IPS DF 6.9 (cell line): Measurements from ENCODE around the gene C1QL1.

Experiments
- DNase-seq: peaks from one replicate; pipeline ENCODE4 v3.0.0-alpha.2; 2013; ENCODE audit warnings: low read depth, low spot score
- H3K27ac ChIP-seq: one replicate; pipeline ENCODE4 v1.5.1; 2013; ENCODE audit warnings: low read length, control low read depth
- H3K27me3 ChIP-seq: 2 replicates; pipeline ENCODE4 v1.6.1; 2013; ENCODE audit warnings: mild to moderate bottlenecking, low read length; ENCODE audit not compliant: control insufficient read depth, insufficient read depth
- H3K36me3 ChIP-seq: 2 replicates; pipeline ENCODE4 v1.6.1; 2013; ENCODE audit warnings: low read length; ENCODE audit not compliant: control insufficient read depth, insufficient read depth
- H3K4me1 ChIP-seq: 2 replicates; pipeline ENCODE4 v1.6.1; 2013; ENCODE audit warnings: low read length; ENCODE audit not compliant: control insufficient read depth, insufficient read depth
- H3K4me3 ChIP-seq: 2 replicates; pipeline ENCODE4 v1.5.1; 2013; ENCODE audit warnings: mild to moderate bottlenecking, low read length
- H3K9me3 ChIP-seq: 2 replicates; pipeline ENCODE4 v1.6.1; 2013; ENCODE audit warnings: low read length, inconsistent platforms; ENCODE audit not compliant: control insufficient read depth, insufficient read depth
- WGBS: extraction: QIAGEN DNeasy Blood & Tissue Kit; methylation state at CpG from one replicate; pipeline ENCODE4 v1.1.7; 2013; ENCODE audit warnings: mixed read lengths, missing lambda C conversion rate; ENCODE audit not compliant: insufficient read length, insufficient coverage; 5-methylcytosine and 5-hydroxymethylcytosine counted together

The C1QL1 gene

DNA sequence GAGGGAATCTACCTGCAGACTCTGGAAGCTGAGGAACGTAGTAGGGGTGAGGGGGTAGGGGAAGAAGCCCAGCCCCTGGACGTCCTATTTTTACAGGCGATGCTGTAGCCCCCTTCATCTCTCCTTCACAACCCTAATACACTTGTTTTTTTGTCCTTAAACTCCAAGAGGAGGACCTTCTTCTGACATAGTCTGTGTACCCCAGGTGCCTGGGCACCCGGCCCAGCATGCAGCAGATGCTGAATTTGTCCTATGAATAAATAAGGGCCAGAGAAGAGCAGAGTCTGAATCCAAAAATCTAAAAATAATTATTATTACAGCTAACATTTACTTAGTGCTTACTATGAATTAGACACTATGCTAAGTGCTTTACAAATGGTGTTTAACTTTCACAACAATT, 25.6 kb downstream of the C1QL1 start:
- no peak for DNase-seq
- no CpG with 5 or more reads among the region's 4 CpGs for WGBS
- no peaks in the 10 kb centered on the region for H3K36me3 ChIP-seq
- H3K9me3 ChIP-seq: no peaks in the 10 kb centered on the region
- H3K4me1 ChIP-seq: no peaks in the 10 kb centered on the region; the same call in 1 of the 2 replicates
- no peak overlapping the region for H3K27ac ChIP-seq
- no peaks in the 10 kb centered on the region for H3K27me3 ChIP-seq
- H3K4me3 ChIP-seq: no peak overlapping the region

DNA sequence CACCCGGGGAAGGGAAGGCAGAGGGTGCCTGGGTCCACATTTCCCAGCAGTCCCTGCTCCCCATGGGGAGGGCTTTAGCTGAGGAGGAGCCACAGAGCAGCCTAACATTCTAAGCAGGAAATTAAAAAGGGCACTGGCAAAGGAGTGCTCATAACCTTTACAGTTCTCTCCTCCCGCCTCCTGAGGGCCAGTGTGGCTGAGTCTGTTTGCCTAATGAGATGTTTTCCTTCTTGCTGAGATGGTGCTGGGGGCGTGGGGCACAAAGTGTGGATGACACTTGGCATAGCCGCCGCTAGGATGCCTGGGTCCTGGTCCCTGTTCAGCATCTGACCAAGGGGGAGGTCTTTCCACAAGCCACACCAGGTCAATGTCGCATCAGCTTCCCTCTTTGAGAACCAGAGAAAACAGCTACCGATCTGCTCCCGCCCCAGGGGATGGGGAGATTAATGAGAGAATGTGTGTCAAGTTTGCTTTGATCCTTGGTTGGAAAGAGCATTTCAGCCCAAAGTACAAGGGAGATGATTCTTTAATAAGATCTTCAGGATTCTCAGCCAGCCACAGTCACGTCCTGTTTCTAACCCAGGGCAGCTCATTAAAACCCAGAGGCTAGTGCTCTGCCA, 26.3 kb downstream of the C1QL1 start:
- Histone ChIP-seq H3K27me3 (no peaks in the 10 kb centered on the region), H3K4me1 (no peaks in the 10 kb centered on the region; the same call in 1 of the 2 replicates), H3K36me3 (no peaks in the 10 kb centered on the region), H3K27ac (no peak overlapping the region), H3K4me3 (no peak overlapping the region), H3K9me3 (no peaks in the 10 kb centered on the region)
- no CpG with 5 or more reads among the region's 9 CpGs for WGBS
- no peak for DNase-seq

DNA sequence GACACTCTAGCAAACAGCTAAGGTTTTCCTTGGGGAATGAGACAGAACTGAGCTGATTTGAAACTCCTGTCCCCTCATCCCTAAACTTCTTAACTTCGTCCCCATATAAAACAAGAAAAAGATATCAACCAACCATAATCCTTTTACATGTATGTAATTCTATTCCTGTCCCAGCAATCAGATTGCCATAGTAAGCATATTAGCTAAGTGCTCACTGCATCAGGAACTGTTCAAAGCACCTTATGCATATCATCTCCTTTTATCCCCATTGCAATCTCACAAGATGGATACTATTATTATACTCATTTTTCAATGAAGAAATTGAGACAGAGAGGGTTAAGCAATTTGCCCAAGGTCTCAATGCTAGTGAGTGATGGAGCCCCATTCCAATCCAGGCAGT, 27.3 kb downstream of the C1QL1 start:
- no peak for DNase-seq
- Histone ChIP-seq H3K9me3 (no peaks in the 10 kb centered on the region), H3K4me3 (no peak overlapping the region), H3K27ac (no peak overlapping the region), H3K36me3 (peaks cover 5% of the 10 kb centered on the region), H3K4me1 (no peaks in the 10 kb centered on the region; the same call in 1 of the 2 replicates), H3K27me3 (no peaks in the 10 kb centered on the region)
- WGBS: 100% methylated on average over 1 of the region's 1 CpG

DNA sequence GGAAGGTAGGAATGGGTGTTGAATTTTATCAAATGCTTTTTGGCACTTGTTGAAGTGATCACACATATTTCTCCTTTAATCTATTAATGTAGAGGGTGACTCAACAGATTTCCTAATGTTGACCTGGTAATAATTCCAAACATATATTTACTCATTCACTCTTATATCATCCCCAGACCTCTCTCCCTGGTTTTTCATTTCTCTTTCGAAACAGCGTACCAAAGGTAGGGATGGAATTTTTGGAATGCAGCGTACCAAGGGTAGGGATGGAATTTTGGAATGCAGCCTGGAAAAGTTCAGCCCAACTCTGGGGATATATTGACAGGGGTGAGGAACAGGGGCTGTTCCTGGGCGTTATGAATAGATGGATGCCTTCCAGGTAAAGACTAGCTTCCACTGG, 27.8 kb downstream of the C1QL1 start:
- Histone ChIP-seq H3K36me3 (peaks cover 9% of the 10 kb centered on the region), H3K27me3 (no peaks in the 10 kb centered on the region), H3K9me3 (no peaks in the 10 kb centered on the region), H3K4me1 (no peaks in the 10 kb centered on the region; the same call in 1 of the 2 replicates), H3K4me3 (no peak overlapping the region), H3K27ac (no peak overlapping the region)
- DNase-seq: no peak
- WGBS: no CpG with 5 or more reads among the region's 4 CpGs

DNA sequence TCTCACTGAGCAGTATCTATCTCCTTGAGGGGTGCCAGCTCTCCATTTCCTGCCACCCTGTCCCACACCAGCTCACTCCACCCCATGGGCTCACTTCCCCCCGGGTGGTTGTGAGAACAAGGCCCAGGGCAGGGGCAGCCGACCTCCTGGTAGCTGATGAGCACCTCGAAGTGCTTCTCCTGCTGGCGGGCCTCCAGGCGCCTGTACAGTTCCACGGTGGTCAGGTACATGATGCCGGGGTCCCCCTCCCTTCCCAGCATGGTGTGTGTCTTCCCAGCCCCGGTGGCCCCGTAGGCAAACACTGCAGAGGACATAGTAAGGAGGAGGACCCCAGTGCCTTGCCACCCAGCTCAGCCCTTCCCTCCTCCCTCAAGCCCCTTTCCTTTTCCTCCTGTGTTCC, 33.0 kb downstream of the C1QL1 start:
- Histone ChIP-seq H3K4me1 (no peaks in the 10 kb centered on the region), H3K9me3 (no peaks in the 10 kb centered on the region), H3K27me3 (no peaks in the 10 kb centered on the region), H3K27ac (no peak overlapping the region), H3K4me3 (no peak overlapping the region), H3K36me3 (peaks cover 50% of the 10 kb centered on the region)
- no CpG with 5 or more reads among the region's 9 CpGs for WGBS
- DNase-seq: no peak

DNA sequence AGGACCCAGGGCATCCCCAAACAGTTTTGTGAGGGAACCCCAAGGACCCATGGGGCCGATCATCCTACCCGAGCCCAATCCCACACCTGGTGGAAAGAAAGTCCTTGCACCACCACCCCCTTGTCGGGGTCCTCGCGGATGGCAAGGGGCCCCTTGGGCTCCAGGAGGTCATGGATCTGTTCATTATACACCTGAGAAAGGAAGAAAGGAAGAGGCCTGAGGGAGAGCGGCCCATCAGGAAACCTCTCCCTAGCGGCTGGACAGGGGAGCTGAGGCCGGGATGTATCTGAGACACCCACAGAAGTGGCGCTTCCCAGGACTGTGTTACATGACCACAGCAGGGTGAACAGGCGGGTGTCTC, 33.4 kb downstream of the C1QL1 start:
- Histone ChIP-seq H3K27ac (no peak overlapping the region), H3K4me1 (no peaks in the 10 kb centered on the region), H3K27me3 (no peaks in the 10 kb centered on the region), H3K4me3 (no peak overlapping the region), H3K36me3 (peaks cover 50% of the 10 kb centered on the region), H3K9me3 (no peaks in the 10 kb centered on the region)
- no peak for DNase-seq
- WGBS: no CpG with 5 or more reads among the region's 10 CpGs

DNA sequence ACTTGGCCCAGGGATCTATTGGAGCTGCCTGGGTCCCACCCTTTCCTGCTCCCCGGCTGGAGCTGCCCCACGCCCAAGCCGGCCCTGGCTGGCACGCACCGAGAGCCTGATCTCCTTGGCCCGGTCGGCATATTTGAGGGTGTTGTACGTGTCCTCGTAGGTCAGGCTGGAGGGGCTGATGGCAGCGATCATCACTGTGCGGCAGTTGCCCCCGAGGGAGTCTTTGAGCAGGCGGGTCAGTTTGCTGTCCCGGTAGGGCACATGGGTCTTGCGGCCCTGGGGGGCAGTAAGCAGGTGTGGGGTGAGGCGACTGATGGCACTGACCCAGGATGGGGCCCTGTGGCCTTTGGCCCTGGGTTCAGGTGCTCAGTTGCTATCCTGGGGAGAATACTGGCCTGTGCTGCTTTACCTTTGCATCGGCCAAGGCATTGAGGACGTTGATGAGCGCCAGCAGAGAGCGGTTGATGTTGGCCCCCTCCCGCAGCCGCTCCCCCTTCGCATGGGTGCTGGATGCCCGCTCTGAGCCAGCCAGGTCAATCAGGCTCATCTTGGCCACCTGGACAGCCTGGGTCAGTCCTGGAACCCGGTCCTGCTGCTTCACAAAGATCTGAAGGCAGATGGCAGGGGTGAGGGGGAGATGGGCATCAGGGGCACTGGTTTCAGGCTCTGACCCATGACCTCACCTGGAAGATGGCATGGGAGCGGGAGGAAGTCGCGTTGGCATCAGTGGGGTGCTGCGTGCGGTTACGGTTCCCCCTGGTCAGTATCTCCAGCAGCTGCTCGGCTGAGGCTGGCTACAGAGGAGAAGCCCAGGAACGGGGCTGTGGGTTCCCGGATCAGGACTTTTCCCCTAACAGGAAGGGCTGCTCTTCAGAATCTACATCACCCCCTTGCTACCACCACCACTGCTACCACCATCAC, 34.0 kb downstream of the C1QL1 start:
- WGBS: no CpG with 5 or more reads among the region's 34 CpGs
- peaks cover 52% of the 10 kb centered on the region for H3K36me3 ChIP-seq

DNA sequence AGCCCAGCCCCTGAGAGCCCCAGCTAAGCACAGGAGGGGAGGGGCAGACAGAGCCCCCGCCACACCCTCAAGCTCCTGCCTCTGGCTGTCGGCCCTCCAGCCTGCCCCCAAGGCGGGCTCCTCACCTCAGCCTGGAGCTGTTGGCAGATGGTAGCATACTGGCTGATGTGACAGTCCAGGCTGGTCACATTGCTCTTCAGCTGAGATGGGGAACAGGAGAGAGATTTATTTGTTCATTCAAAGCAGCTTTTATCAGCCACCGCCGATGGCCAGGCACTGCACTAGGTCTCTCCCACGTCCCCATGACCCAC, 35.4 kb downstream of the C1QL1 start:
- H3K27me3 ChIP-seq: no peaks in the 10 kb centered on the region
- no peak overlapping the region for H3K4me3 ChIP-seq
- no peak for DNase-seq
- H3K36me3 ChIP-seq: peaks cover 66% of the 10 kb centered on the region
- no peak overlapping the region for H3K27ac ChIP-seq
- no CpG with 5 or more reads among the region's 6 CpGs for WGBS
- no peaks in the 10 kb centered on the region for H3K4me1 ChIP-seq
- no peaks in the 10 kb centered on the region for H3K9me3 ChIP-seq

More for the DNA sequence above, 34.0 kb downstream of the C1QL1 start:
- Histone ChIP-seq H3K4me1 (no peaks in the 10 kb centered on the region), H3K9me3 (no peaks in the 10 kb centered on the region), H3K27me3 (no peaks in the 10 kb centered on the region), H3K4me3 (no peak overlapping the region), H3K27ac (no peak overlapping the region)
- no peak for DNase-seq

DNA sequence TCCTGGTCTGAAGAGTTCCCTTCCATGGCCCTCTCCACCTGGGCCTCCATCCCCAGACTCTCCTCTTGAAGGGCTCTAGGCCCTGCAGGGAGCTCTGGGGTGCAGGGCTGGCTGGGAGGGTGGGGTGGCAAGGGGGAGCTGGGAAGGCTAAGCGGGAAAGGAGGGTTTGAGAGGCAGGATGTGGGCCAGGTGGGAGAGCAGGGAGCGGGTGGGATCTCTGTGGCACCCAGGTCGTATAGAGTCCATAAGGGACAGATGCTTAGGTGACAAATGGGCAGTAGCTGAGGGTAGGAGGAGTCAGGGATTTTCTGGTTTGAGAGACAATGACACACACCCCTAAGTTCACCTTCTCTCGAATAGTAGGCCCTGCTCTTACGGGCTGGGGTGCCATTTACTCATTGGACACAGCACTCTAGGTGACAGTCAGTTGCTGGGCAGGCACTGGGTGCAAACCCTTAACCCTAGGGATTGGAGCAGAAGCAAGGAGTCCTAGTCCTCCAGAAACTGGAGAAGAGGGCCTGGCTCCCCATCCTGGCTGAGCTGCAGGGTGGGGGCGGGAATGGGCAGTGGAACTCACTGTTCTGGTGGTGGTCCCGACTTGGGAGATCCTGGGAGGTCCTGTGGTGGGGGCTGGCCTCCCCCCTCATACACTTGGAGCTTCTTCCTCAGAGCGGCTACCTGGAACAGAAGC, 35.9 kb downstream of the C1QL1 start:
- no CpG with 5 or more reads among the region's 8 CpGs for WGBS
- Histone ChIP-seq H3K9me3 (no peaks in the 10 kb centered on the region), H3K36me3 (peaks cover 71% of the 10 kb centered on the region), H3K4me3 (no peak overlapping the region), H3K27me3 (no peaks in the 10 kb centered on the region), H3K4me1 (no peaks in the 10 kb centered on the region), H3K27ac (no peak overlapping the region)
- DNase-seq: no peak

DNA sequence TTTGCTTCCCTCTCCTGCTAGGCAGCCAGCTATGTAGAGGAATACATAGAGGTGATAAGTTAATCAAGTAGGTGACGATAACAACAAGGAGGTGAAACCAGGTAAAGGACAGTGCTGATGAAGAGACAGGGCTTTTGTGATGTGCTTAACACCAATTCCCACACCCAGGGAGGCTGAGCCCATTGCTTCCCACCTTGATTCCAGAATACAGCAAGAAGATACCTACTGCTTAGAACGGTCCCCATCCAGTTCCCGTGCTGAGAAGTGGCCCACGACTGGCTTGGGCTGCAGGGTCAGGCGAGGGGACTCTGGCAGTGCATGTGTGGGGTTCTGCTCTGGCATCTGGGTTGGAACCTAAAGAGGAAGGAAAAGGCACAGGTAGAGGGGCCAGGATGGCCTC, 36.7 kb downstream of the C1QL1 start:
- DNase-seq: no peak
- no CpG with 5 or more reads among the region's 5 CpGs for WGBS
- Histone ChIP-seq H3K27me3 (no peaks in the 10 kb centered on the region), H3K4me3 (no peak overlapping the region), H3K9me3 (no peaks in the 10 kb centered on the region), H3K36me3 (peaks cover 76% of the 10 kb centered on the region), H3K4me1 (no peaks in the 10 kb centered on the region), H3K27ac (no peak overlapping the region)
